Islet precursor cell (in vitro differentiated cells): ENCODE measurements around the gene FERMT3.
A peak's percentile ranks its signal among the peaks of the same experiment; 100 is the strongest.
"Not testable (repeated sequence)": the region's sequence is repeated elsewhere in the genome, so short reads cannot be mapped to it uniquely, and the experiment has no call there.

Experiments used
- DNase-seq: peaks from one replicate; pipeline ENCODE4 v3.0.0-alpha.2; 2018

Gene FERMT3

GRCh38 chr11:64206457-64207255 lies at the start of gene FERMT3:
Gene FERMT3 (plus strand): TSS chr11:64206721. CDS start chr11:64207365, 644 bp downstream.
- DNase-seq = no peak

DNA sequence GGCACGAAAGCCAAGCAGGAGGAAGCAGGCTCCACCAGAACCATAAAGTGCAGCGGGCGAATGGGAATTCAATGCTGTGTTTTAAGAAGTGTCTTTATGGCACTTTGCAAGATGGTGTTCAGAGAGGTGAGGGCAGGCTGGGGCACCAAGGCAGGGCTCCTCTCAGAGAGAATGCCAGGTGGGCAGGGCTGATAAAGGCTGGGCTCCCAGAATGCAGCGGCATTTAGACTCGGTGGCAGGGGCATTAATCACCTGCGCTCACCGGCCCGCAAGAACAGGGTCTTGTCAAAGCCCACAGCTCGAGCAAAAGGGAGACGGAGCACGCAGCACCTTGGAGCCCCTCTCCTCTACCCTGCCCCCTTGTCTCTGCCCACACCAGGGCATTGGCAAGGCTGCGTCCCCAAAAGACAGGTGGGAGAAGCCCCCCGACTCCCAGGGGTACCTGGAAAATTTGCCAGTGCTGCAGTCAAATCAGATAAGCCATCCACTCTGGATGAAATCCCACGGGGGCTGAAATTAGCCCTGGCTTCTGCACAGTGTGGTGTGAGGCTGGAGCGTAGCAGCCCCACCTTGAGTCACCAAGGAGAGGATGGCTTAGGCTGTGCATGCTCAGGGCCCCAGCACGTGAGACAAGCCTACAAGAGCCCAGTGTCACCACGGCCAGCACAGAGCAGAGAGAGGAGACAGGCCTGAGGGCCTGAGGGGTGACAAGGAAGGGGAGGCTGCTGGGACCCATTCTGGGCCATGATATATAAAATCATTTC lies 48.7 kb upstream of the FERMT3 start:
- no peak for DNase-seq

DNA sequence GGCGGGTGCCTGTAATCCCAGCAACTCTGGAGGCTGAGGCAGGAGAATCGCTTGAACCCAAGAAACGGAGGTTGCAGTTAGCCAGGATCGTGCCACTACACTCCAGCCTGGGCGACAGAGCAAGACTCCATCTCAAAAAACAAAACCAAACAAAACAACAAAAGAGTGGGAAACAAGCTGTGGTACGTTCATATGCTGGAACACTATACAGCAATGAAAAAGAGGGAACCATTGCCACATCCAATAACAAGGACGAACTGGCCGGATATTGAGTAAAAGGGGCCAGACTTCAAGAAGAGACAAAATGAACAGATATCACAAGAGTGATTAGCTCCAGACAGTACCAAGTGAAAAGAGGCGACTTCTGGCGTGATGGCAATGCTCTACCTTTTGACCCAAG lies 45.5 kb upstream of the FERMT3 start:
- no peak for DNase-seq

DNA sequence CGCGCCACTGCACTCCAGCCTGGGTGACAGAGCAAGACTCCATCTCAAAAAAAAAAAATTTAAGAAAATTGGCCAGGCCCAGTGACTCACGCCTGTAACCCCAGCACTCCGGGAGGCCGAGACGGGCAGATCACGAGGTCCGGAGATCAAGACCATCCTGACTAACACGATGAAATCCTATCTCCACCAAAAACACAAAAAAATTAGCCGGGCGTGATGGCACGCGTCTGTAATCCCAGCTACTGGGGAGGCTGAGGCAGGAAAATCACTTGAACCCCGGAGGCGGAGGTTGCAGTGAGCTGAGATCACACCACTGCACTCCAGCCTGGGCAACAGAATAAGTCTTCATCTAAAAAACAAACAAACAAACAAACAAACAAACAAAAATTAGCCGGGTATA lies 43.8 kb upstream of the FERMT3 start:
- not testable (repeated sequence) for DNase-seq

DNA sequence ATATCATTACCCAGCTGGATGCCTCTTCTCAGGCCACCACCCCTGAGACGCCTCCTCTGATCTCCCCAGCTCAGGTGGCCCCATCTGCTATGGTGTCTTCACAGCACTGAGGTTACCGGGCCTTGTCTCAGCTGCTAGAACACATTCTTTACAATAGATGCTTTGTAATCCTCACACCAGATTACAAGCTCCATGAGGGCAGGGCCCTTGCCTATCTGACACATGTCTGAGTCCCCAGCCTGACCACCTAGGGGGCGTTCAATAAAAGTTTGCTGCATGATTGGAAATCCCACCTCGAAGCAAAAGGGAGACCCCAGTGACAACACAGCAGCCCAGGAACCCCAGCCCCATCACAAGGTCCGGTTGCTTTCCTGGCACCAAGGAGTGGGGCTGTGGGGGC lies 42.6 kb upstream of the FERMT3 start:
- DNase-seq = no peak

DNA sequence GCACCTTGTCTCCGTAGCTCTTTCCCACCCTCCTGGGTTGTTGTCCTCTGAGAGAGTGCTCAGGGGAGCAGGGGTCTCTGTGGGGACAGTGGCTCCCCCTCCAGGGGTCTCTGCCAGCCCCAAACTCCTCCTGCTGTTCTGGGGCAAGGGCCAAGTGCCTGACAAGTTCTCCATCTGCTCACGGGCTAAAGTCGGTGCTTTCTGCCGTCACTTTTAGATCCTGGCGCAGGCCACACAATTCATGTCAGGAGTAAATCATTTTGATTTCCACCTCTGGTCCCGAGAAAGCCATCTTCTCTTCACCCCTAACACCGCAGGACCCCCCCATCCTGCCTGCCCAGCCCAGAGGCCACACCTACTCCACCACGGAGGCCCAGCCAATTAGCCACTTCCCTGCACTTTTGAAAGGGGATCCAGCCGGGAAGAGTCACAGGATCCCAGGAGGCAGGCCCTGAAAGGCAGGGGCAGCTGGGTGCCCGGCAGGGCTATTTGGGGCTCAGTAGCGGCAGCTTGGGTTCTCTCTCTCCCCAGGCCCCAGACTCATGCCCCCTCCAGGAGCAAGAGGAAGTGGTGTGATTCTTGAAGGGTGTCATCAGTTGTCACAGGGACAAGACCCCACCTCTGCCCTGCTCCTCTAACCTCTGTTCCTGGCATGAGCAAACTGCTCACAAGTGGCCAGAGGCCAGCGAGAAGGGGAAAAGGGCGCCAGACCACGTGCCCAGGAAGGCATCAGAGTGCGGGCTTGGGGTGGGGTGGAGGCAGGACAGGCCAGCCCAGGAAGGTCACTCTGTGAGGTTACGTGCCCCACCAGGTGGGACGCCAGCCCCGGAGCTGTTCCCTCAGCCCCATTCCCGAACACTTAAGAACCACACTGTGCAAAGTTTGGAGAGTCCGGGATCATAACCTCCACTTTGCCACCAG lies 41.9 kb upstream of the FERMT3 start:
- DNase-seq = no peak

- no peak for DNase-seq
Measured at GRCh38 chr11:64165481-64165841, 41.1 kb upstream of the FERMT3 start.

GRCh38 chr11:64165842-64166635 lies 40.5 kb upstream of the FERMT3 start, which contains the start of gene MACROD1:
Gene MACROD1 (minus strand): TSS chr11:64166113. CDS start chr11:64165994, 119 bp downstream.
- peak; percentile 97 for DNase-seq

- DNase-seq = no peak
Measured at GRCh38 chr11:64170419-64170818, 36.1 kb upstream of the FERMT3 start.

DNA sequence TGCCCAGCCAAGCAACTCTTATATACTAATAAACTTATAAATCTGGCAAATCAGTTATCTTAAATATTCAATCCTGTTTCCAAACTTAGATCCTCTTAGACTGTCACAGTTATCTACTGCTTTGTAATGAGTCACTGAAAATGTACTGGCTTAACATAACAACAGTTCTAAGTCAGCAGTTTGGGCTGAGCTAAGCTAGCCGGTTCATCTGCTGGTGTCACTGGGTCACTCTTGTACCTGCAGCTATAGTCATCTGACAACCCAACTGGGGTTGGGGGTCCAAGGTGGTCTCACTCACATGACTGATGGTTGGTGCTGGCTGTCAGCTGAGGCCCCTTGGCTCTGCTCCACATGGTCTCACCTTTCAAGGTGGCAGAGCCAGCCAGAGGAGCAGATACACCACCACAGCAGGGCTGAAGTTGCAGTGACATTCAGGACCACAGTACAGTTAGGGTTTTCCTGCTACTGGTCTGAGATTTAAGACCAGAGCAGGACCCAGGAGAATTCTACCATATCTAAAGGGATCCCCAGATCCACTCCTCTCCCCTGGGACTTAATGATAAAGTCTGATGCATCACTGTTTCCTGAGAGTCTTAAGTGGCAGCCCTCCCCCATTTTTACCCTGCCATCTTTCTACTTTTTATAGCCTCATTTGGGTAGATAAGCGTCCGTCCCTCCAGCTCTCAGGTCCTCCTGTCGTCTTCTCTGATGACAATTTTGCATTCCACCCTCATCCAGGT lies 32.7 kb upstream of the FERMT3 start:
- DNase-seq = no peak

- DNase-seq = no peak
Measured at GRCh38 chr11:64176751-64177150, 29.8 kb upstream of the FERMT3 start.

DNA sequence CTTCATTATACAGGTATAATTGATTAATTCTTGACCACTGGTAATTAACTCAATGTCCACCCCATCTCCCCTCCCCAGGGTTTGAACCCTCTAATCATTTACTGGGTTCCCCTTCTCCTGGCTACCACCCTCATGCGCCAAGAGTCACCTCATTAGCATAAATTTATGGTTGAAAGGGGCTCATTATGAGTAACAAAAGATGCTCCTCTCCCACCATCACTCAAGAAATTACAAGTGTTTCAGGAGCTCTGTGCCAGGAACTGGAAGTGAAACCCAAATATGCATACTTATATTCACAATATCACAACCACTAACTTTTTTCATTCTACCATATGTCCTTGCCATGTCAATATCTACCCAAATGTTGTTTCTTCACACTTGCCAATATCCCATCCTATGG lies 28.3 kb upstream of the FERMT3 start:
- DNase-seq = no peak

DNA sequence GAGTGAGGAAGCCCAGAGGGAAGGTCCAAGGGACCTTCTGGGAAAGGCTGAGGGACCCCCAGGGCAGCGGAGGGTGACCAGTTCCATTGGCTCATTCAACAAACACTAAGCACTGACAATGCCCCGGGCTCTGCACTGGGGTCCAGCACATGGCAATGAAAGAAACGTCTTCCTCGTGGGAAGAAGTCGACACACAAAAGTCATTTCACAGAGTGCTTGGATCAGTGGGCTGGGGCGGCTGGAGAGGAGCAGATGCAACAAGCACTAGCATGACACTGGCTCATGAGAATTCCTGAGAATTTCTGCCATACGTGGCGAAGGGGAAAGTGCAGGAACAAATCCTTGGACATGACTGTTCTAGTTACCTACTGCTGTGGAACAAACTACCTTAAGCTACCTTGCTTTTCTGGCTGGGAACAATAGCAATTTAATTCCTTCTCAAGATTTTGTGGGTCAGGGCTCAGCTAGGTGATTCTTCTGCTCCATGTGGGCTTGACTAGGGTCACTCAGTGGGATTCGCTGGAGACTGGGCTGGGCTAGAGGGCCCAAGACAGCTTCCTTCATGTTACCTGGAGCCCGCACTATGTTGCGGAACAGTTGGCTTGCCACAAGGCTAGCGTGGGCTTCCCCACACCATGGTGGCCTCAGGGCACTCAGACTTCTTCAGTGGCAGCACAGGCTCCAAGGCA lies 27.4 kb upstream of the FERMT3 start:
- no peak for DNase-seq

GRCh38 chr11:64180891-64181290 lies 25.6 kb upstream of the FERMT3 start:
- no peak for DNase-seq

- DNase-seq = peak; percentile 98
Measured at GRCh38 chr11:64181506-64182411, 24.8 kb upstream of the FERMT3 start.

GRCh38 chr11:64183890-64184289 lies 22.6 kb upstream of the FERMT3 start:
- no peak for DNase-seq

GRCh38 chr11:64185175-64185692 lies 21.3 kb upstream of the FERMT3 start:
- DNase-seq = no peak

DNA sequence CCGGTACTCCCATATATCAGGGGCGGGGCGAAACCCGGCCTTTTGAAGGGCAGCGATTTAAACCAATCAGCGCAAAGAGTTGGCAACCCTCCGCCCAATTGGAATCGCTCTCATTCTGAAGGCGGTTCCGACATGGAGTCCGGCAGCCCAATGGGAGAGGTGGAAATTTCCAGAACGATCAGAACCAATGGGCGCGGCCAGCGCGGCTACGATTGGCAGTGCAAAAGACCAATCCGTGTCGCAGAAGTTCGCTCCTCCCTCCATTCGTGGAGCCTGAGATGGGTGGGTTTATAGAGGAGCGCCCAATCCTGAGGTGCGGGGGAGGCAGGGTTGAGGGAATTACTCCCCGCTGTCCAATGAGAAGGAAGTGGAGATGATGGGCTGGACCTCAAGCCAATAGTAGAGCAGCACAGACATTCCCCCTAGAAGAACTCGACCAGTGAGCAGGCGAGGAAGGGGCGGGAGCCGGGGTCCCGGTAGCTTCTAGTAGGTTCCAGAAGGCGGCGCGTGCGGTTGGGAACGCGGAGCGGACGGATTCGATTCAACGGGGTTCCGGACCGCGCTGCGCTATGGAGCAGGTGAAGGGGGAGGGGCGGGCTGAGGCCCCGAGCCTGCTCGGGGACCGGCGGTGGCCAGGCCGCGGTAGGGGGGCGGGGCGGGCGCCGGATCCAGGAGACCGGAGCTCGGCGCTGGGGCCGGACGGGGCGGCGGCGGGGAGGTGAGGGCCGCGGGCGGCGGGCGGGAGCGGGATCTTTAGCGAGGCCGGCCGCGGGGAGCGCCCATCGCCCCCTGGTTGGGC lies 20.6 kb upstream of the FERMT3 start, which contains the start of gene STIP1:
STIP1 (plus strand) TSS at position 479 of the 799 bp plus-strand sequence; CDS start at position 570, 91 bp downstream.
- DNase-seq = peak; percentile 100
